ACC112 (cell line): ENCODE measurements around the gene KLHL18.
A peak's percentile ranks its signal among the peaks of the same experiment; 100 is the strongest.
"Not testable (repeated sequence)": the region's sequence is repeated elsewhere in the genome, so short reads cannot be mapped to it uniquely, and the experiment has no call there.

ENCODE experiments used
- H2AFZ ChIP-seq: fragments of 200-600 bp; sonication (generic); one replicate; pipeline ENCODE4 v1.6.0; 2017; ENCODE audit warnings: antibody characterized with exemption, low read length; ENCODE audit not compliant: unreplicated experiment
- H3K27ac ChIP-seq: fragments of 200-600 bp; sonication (generic); 2 replicates; pipeline ENCODE4 v1.5.1; 2014; ENCODE audit warnings: low read depth, mild to moderate bottlenecking, antibody characterized with exemption, low read length, moderate library complexity
- H3K27me3 ChIP-seq: fragments of 200-600 bp; sonication (generic); 2 replicates; pipeline ENCODE4 v1.6.1; 2014; ENCODE audit warnings: mild to moderate bottlenecking, antibody characterized with exemption, low read length, moderate library complexity, mixed read lengths; ENCODE audit not compliant: insufficient read depth
- H3K36me3 ChIP-seq: fragments of 200-600 bp; sonication (generic); 2 replicates; pipeline ENCODE4 v1.6.1; 2016; ENCODE audit warnings: mild to moderate bottlenecking, antibody characterized with exemption, low read length, moderate library complexity, mixed read lengths; ENCODE audit not compliant: insufficient read depth
- H3K4me1 ChIP-seq: fragments of 200-600 bp; sonication (generic); one replicate; pipeline ENCODE4 v1.6.1; 2016; ENCODE audit warnings: low read length, mixed read lengths; ENCODE audit not compliant: insufficient read depth, unreplicated experiment, control insufficient read depth
- H3K4me3 ChIP-seq: fragments of 200-600 bp; sonication (generic); 2 replicates; pipeline ENCODE4 v1.5.1; 2014; ENCODE audit warnings: mild to moderate bottlenecking, low read depth, low read length
- H3K79me2 ChIP-seq: fragments of 200-600 bp; sonication (generic); one replicate; pipeline ENCODE4 v1.6.0; 2016; ENCODE audit warnings: low read length; ENCODE audit not compliant: control insufficient read depth, unreplicated experiment, insufficient read depth

KLHL18 gene

DNA sequence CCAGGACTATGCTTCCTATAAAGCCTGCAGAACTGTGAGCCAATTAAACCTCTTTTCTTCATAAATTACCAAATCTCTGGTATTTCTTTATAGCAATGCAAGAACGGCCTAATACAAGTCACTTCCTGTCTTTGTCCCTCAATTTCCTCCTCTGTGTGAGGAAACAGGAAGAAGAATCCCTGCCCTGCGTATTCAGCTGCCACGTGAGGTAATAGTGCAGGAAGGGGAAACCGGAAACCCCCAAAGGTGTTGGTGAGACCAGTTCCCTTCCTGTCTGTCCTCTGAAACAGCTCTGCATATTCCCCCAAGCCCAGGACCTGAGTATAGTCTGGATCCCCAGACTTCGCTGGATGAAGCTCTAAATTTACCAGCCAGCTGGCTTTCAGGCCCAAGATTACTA lies 80.0 kb downstream of the KLHL18 start:
- Histone ChIP-seq H3K27ac (no peak overlapping the region), H3K4me3 (no peak overlapping the region), H3K36me3 (no peaks in the 10 kb centered on the region), H3K27me3 (no peaks in the 10 kb centered on the region), H3K4me1 (peaks cover 5% of the 10 kb centered on the region), H2AFZ (no peak overlapping the region), H3K79me2 (no peaks in the 10 kb centered on the region)

- H2AFZ ChIP-seq: no peak overlapping the region
- peaks cover 5% of the 10 kb centered on the region for H3K4me1 ChIP-seq
- no peaks in the 10 kb centered on the region for H3K27me3 ChIP-seq
- H3K27ac ChIP-seq: peak overlapping the region; percentile 26
- H3K79me2 ChIP-seq: no peaks in the 10 kb centered on the region
- no peaks in the 10 kb centered on the region for H3K36me3 ChIP-seq
- no peak overlapping the region for H3K4me3 ChIP-seq
Measured at GRCh38 chr3:47365213-47366153, 82.7 kb downstream of the KLHL18 start.

GRCh38 chr3:47366833-47367232 lies 84.1 kb downstream of the KLHL18 start:
- H3K4me1 ChIP-seq: peaks cover 5% of the 10 kb centered on the region
- H3K27ac ChIP-seq: no peak overlapping the region
- H3K36me3 ChIP-seq: no peaks in the 10 kb centered on the region
- H3K4me3 ChIP-seq: no peak overlapping the region
- H2AFZ ChIP-seq: no peak overlapping the region
- no peaks in the 10 kb centered on the region for H3K79me2 ChIP-seq
- H3K27me3 ChIP-seq: no peaks in the 10 kb centered on the region

- H3K4me3 ChIP-seq: no peak overlapping the region
- no peaks in the 10 kb centered on the region for H3K36me3 ChIP-seq
- peaks cover 5% of the 10 kb centered on the region for H3K4me1 ChIP-seq
- no peaks in the 10 kb centered on the region for H3K79me2 ChIP-seq
- H3K27me3 ChIP-seq: no peaks in the 10 kb centered on the region
- H2AFZ ChIP-seq: no peak overlapping the region
- no peak overlapping the region for H3K27ac ChIP-seq
Measured at GRCh38 chr3:47367631-47368030, 84.9 kb downstream of the KLHL18 start.

- not testable (repeated sequence) for H3K27me3 ChIP-seq, H3K27ac ChIP-seq, H3K4me3 ChIP-seq, H2AFZ ChIP-seq, H3K79me2 ChIP-seq, H3K36me3 ChIP-seq, H3K4me1 ChIP-seq
Measured at GRCh38 chr3:47370020-47370419, 87.3 kb downstream of the KLHL18 start.

- Histone ChIP-seq H3K27ac (no peak overlapping the region), H3K27me3 (no peaks in the 10 kb centered on the region), H3K36me3 (no peaks in the 10 kb centered on the region), H3K4me1 (no peaks in the 10 kb centered on the region), H3K79me2 (no peaks in the 10 kb centered on the region), H2AFZ (no peak overlapping the region), H3K4me3 (no peak overlapping the region)
Measured at GRCh38 chr3:47370887-47371697, 88.3 kb downstream of the KLHL18 start.

DNA sequence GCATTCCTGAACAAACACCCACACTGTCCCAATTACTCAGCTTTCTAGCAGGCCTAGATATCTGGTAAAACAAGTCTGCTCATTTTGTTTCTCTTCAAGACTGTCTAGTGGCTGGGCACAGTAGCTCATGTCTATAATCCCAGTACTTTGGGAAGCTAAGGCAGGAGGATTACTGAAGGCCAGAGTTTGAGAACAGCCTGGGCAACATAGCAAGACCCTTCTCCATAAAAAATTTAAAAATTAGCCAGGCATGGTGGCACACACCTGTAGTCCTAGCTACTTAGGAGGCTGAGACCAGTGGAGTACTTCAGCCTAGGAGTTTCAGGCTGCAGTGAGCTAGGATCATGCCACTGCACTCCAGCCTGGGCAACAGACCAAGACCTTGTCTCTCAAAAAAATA lies 91.8 kb downstream of the KLHL18 start:
- Histone ChIP-seq H3K36me3 (no peaks in the 10 kb centered on the region), H2AFZ (no peak overlapping the region), H3K4me1 (peaks cover 7% of the 10 kb centered on the region), H3K4me3 (no peak overlapping the region), H3K27ac (no peak overlapping the region), H3K27me3 (no peaks in the 10 kb centered on the region), H3K79me2 (peaks cover 6% of the 10 kb centered on the region)

DNA sequence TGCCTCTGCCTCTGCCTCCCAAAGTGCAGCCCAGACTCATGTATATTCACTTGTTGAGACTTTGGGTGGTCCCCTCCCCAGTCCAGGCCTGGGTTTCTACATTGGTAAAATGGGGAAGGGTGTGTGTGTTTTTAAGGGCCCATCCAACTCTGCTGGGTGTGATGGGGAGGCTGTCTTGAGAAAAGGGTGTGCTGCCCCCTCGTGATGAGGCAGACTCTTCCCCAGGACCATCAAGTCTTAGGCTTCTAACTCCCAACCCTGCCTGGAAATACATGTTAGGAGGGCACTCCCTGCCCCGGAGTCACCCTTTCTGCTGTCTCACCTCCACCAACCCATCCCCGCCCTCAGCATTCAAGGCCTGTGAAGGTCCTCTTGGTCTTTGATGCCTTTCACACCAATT lies 93.6 kb downstream of the KLHL18 start:
- H3K4me3 ChIP-seq: no peak overlapping the region
- no peaks in the 10 kb centered on the region for H3K27me3 ChIP-seq
- no peaks in the 10 kb centered on the region for H3K36me3 ChIP-seq
- H3K4me1 ChIP-seq: peaks cover 9% of the 10 kb centered on the region
- no peak overlapping the region for H3K27ac ChIP-seq
- no peak overlapping the region for H2AFZ ChIP-seq
- peaks cover 16% of the 10 kb centered on the region for H3K79me2 ChIP-seq

DNA sequence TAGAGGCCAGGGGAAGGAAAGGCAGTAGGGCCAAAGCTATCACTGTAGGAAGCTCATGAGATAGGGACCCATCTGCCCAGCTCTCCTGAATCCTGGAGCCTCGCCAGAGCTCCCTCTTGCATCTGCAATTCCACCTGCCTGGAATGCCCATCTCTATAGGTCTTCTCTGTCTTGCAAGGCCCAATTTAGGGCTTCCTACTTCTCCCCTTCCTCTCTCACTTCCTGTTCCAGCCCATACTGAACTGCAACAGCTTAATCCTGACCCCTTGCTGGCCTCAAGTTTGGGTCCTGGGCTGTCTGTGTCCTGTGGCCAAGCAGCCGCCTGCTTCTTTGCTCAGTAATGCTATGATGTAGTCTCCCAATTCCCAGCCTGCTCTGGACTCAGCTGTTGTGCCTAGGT lies 94.4 kb downstream of the KLHL18 start:
- no peaks in the 10 kb centered on the region for H3K27me3 ChIP-seq
- no peak overlapping the region for H3K27ac ChIP-seq
- H3K36me3 ChIP-seq: no peaks in the 10 kb centered on the region
- peaks cover 23% of the 10 kb centered on the region for H3K79me2 ChIP-seq
- peaks cover 13% of the 10 kb centered on the region for H3K4me1 ChIP-seq
- H3K4me3 ChIP-seq: no peak overlapping the region
- H2AFZ ChIP-seq: no peak overlapping the region

DNA sequence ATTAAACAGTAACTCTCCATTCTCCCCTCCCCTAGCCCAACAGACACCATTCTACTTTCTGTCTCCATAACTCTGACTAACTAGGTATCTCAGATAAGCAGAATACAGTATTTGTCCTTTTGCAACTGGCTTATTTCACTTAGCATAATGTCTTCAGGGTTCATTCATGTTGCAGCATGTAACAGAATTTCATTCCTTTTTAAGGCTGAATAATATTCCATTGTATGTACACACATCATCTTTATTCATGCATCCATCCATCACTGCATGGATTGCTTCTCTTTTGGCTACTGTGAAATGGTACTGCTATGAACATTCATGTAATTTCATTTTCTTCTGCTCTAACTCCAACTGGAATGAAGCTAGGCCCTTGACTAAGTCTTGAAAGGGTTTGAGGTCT lies 96.1 kb downstream of the KLHL18 start:
- Histone ChIP-seq H3K4me1 (peaks cover 17% of the 10 kb centered on the region), H3K27ac (no peak overlapping the region), H3K36me3 (no peaks in the 10 kb centered on the region), H3K79me2 (peaks cover 38% of the 10 kb centered on the region), H3K4me3 (peak overlapping the region; percentile 90), H3K27me3 (no peaks in the 10 kb centered on the region), H2AFZ (no peak overlapping the region)
